SK-N-SH treated with all-trans-retinoic acid at 6 μM for 48 hours (cell line): ENCODE data around the gene CBLL1.

ENCODE experiments used
- CSDC2 ChIP-seq: fragments of 250-450 bp; sonication (Bioruptor Pico); IDR thresholded peaks from 2 replicates; pipeline ENCODE4 v1.5.0; 2020; ENCODE audit warnings: mild to moderate bottlenecking, moderate library complexity
- ESRRG ChIP-seq: fragments of 250-450 bp; sonication (Bioruptor Pico); IDR thresholded peaks from 2 replicates; pipeline ENCODE4 v1.6.1; 2021; ENCODE audit warnings: mild to moderate bottlenecking
- PATZ1 ChIP-seq: fragments of 250-450 bp; sonication (Bioruptor Pico); IDR thresholded peaks from 2 replicates; pipeline ENCODE4 v1.8.0; 2020; ENCODE audit warnings: mild to moderate bottlenecking, moderate library complexity, borderline replicate concordance
- TOX ChIP-seq: fragments of 250-450 bp; sonication (Bioruptor Pico); IDR thresholded peaks from 2 replicates; pipeline ENCODE4 v1.8.0; 2021; ENCODE audit warnings: mild to moderate bottlenecking, moderate library complexity, borderline replicate concordance
- ZFP30 ChIP-seq: fragments of 450-650 bp; formaldehyde crosslinking; IDR thresholded peaks from 2 replicates; pipeline ENCODE4 v1.5.0; 2022; ENCODE audit warnings: mild to moderate bottlenecking, moderate library complexity
- TF ChIP-seq, protein P1 (sequence below): fragments of 250-450 bp; sonication (Bioruptor Pico); IDR thresholded peaks from 2 replicates; pipeline ENCODE4 v1.5.1; 2020; ENCODE audit warnings: low read depth, mild to moderate bottlenecking, moderate library complexity

DNA sequence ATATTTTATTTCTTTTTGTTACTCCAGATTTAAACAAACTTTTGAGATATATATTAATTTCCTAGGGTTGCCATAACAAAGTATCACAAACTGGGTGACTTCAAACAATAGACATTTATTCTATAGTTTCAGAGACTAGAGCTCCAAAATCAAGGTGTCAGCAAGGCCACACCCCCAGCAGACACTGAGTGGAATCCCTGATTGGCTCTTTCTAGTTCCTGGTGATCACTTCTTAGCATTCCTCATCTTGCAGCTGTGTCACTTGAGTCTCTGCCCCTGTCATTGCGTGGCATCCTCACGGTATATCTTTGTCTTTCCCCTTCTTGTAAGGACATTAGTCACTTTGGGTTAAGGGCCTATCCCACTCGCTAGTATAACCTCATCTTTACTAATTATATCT, 66.7 kb downstream of the CBLL1 start:
- no peak for TF ChIP-seq ESRRG (CRISPR knock-in tag)
- TF ChIP-seq TOX, result no peak
- TF ChIP-seq CSDC2 (CRISPR knock-in tag), result no peak
- TF ChIP-seq, protein P1, sequence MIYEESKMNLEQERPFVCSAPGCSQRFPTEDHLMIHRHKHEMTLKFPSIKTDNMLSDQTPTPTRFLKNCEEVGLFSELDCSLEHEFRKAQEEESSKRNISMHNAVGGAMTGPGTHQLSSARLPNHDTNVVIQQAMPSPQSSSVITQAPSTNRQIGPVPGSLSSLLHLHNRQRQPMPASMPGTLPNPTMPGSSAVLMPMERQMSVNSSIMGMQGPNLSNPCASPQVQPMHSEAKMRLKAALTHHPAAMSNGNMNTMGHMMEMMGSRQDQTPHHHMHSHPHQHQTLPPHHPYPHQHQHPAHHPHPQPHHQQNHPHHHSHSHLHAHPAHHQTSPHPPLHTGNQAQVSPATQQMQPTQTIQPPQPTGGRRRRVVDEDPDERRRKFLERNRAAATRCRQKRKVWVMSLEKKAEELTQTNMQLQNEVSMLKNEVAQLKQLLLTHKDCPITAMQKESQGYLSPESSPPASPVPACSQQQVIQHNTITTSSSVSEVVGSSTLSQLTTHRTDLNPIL (CRISPR knock-in tag), result no peak
- no peak for TF ChIP-seq PATZ1 (CRISPR knock-in tag)
- TF ChIP-seq ZFP30 (CRISPR knock-in tag), result no peak
